Activated CD4-positive, alpha-beta T cell treated with anti-CD3 and anti-CD28 coated beads, Interleukin-2, amount 50 U/mL, for 16 hours (primary cell): ENCODE measurements around the gene HTR3D.
"Not testable (repeated sequence)": the region's sequence is repeated elsewhere in the genome, so short reads cannot be mapped to it uniquely, and the experiment has no call there.

Experiments used
- DNase-seq: peaks from one replicate; pipeline ENCODE4 v3.0.0-alpha.2; 2020

The HTR3D gene

GRCh38 chr3:184016811-184017671 is 14.5 kb upstream of the HTR3D start:
- DNase-seq, result peak; percentile 63

GRCh38 chr3:184017672-184018423 is 13.7 kb upstream of the HTR3D start, which contains the start of gene ABCC5:
Gene ABCC5, minus strand, starts transcription at chr3:184017884. Its CDS starts 3,492 bp downstream, at chr3:184014392.
- peak; percentile 90 for DNase-seq

GRCh38 chr3:184018424-184018973 is 13.0 kb upstream of the HTR3D start:
- DNase-seq, result no peak

- peak; percentile 12 for DNase-seq
These were observed 9.2 kb upstream of the HTR3D start for GRCh38 chr3:184022323-184022722.

GRCh38 chr3:184025256-184025655 is 6.3 kb upstream of the HTR3D start:
- not testable (repeated sequence) for DNase-seq

- DNase-seq, result not testable (repeated sequence)
These were observed 3.2 kb upstream of the HTR3D start for GRCh38 chr3:184028275-184028890.

- DNase-seq, result no peak
These were observed 2.1 kb upstream of the HTR3D start for GRCh38 chr3:184029443-184029842.

- no peak for DNase-seq
These were observed 1.0 kb upstream of the HTR3D start for GRCh38 chr3:184030536-184030935.

- no peak for DNase-seq
These were observed 6.3 kb downstream of the HTR3D start for GRCh38 chr3:184037816-184038215.

GRCh38 chr3:184038307-184038706 is 6.8 kb downstream of the HTR3D start:
- DNase-seq, result not testable (repeated sequence)

GRCh38 chr3:184039414-184039813 is 7.9 kb downstream of the HTR3D start:
- no peak for DNase-seq

GRCh38 chr3:184040010-184040409 is 8.5 kb downstream of the HTR3D start:
- no peak for DNase-seq

- DNase-seq, result no peak
These were observed 11.1 kb downstream of the HTR3D start for GRCh38 chr3:184042617-184043016.

- DNase-seq, result no peak
These were observed 14.5 kb downstream of the HTR3D start for GRCh38 chr3:184045995-184046394.

GRCh38 chr3:184050217-184050847 is 18.8 kb downstream of the HTR3D start:
- no peak for DNase-seq

- DNase-seq, result no peak
These were observed 21.2 kb downstream of the HTR3D start, which contains the start of gene HTR3C for GRCh38 chr3:184052767-184053166. Gene HTR3C, plus strand, starts transcription at chr3:184053047. Its CDS starts 34 bp downstream, at chr3:184053081.

- no peak for DNase-seq
These were observed 26.5 kb downstream of the HTR3D start for GRCh38 chr3:184058029-184058428.

GRCh38 chr3:184059424-184059823 is 27.9 kb downstream of the HTR3D start:
- DNase-seq, result no peak

- DNase-seq, result no peak
These were observed 31.1 kb downstream of the HTR3D start for GRCh38 chr3:184062637-184063036.

- DNase-seq, result no peak
These were observed 34.7 kb downstream of the HTR3D start for GRCh38 chr3:184066211-184066610.

- DNase-seq, result no peak
These were observed 36.1 kb downstream of the HTR3D start for GRCh38 chr3:184067573-184068055.

GRCh38 chr3:184068344-184068743 is 36.8 kb downstream of the HTR3D start:
- DNase-seq, result no peak
